Sigmoid colon (tissue), 4 donors: ENCODE measurements around the gene PCDHGB4.

Experiments
- EP300 ChIP-seq, 4 donors: sonication (generic); formaldehyde crosslinking; IDR thresholded peaks; one replicate each; pipeline ENCODE4 v1.6.1; 2017; ENCODE audit warnings: antibody characterized with exemption in 4 of 4
- POLR2A ChIP-seq, 2 donors: fragments of 450-650 bp; IDR thresholded peaks; one replicate each; pipeline ENCODE4 v1.6.1; 2016; ENCODE audit warnings: antibody characterized with exemption in 2 of 2, mild to moderate bottlenecking in 2 of 2, moderate library complexity in 2 of 2

DNA sequence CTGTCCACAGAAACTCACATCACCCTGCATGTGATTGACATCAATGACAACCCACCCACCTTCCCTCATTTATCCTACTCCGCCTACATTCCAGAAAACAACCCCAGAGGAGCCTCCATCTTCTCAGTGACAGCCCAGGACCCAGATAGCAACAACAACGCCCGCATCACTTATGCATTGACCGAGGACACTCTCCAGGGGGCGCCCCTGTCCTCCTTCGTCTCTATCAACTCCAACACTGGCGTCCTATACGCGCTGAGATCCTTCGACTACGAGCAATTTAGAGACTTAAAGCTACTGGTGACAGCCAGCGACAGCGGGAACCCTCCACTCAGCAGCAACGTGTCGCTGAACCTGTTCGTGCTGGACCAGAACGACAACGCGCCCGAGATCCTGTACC lies 42.2 kb upstream of the PCDHGB4 start:
- TF ChIP-seq EP300 (IDR thresholded peaks at IDR 0.05): no peak
- no peak for TF ChIP-seq POLR2A (IDR thresholded peaks at IDR 0.05)
